IPS DF 19.7 (cell line): Measurements from ENCODE around the gene HDAC4.
"Not testable (repeated sequence)": the region's sequence is repeated elsewhere in the genome, so short reads cannot be mapped to it uniquely, and the experiment has no call there.

Experiments used
- DNase-seq: peaks from one replicate; pipeline ENCODE4 v3.0.0-alpha.2; 2013; ENCODE audit warnings: low read depth, low spot score

The HDAC4 gene

DNA sequence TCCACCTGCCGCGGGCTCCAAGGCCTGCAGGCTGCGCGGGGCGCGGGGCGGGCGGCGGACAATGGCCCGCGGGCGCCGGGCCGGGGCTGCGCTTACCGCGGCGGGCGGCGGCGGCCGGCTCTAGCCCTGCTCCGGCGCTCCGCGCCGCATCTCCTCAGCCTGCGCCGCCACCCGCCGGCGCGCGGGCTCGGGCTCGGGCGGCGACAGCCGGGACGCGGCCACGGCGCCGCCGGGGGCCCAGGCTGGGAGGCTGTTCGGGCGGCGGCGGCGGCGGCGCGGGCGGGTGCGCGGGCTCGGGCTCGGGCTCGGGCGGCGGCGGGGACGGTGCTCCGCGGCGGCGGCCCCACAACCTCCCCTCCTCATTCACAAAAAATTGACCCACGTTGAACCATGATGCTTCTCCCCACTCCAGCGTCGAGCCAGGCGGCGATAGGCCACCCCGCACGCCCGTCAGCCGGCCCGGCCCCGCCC, at the start of gene HDAC4:
TSS of gene HDAC4 (minus strand) at position 425 of the 471 bp plus-strand sequence. CDS start 48,321 bp downstream, outside the sequence.
- DNase-seq: no peak

DNA sequence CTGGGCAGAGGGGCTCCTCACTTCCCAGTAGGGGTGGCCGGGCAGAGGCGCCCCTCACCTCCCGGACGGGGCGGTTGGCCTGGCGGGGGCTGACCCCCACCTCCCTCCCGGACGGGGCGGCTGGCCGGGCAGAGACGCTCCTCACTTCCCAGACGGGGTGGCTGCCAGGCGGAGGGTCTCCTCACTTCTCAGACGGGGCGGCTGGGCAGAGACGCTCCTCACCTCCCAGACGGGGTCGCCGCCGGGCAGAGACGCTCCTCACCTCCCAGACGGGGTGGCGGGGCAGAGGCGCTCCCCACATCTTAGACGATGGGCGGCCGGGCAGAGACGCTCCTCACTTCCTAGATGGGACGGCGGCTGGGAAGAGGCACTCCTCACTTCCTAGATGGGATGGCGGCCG, 48.6 kb upstream of the HDAC4 start:
- not testable (repeated sequence) for DNase-seq

DNA sequence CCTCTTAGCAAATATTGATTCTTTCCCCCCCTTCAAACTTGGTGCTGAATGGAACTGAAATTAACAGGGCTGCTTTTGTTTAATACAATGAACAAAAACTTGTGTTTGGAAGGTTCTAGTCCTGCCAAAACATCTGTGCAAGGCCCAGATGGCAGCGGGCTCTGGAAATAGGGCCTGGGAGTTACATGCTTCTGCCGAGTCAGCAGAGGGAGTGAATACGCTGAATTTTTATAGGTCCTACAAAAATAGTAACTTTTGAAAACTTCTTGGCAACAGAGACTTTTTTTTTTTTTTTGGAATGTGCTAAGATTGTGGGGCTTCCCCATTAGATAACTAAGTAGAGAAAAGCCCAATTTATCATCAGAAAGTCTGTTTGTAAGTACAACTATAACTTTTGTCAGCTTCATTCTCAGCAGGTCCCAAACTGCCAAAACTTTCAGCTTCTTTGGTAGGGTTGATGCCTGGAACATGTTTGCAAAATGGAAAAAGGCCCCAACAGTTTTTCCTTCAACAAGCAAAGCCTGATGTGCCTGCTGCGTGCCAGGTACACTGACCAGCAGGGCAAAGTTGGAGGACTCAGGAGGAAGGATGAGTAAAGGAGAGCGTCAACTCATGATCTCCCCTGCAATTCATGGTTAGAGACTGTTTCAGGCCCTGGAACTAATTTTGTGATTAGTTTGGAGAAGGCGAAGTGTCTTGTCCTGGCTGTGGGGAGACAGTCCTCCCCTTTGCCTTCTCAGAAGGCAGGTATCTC, 45.1 kb upstream of the HDAC4 start:
- no peak for DNase-seq

DNA sequence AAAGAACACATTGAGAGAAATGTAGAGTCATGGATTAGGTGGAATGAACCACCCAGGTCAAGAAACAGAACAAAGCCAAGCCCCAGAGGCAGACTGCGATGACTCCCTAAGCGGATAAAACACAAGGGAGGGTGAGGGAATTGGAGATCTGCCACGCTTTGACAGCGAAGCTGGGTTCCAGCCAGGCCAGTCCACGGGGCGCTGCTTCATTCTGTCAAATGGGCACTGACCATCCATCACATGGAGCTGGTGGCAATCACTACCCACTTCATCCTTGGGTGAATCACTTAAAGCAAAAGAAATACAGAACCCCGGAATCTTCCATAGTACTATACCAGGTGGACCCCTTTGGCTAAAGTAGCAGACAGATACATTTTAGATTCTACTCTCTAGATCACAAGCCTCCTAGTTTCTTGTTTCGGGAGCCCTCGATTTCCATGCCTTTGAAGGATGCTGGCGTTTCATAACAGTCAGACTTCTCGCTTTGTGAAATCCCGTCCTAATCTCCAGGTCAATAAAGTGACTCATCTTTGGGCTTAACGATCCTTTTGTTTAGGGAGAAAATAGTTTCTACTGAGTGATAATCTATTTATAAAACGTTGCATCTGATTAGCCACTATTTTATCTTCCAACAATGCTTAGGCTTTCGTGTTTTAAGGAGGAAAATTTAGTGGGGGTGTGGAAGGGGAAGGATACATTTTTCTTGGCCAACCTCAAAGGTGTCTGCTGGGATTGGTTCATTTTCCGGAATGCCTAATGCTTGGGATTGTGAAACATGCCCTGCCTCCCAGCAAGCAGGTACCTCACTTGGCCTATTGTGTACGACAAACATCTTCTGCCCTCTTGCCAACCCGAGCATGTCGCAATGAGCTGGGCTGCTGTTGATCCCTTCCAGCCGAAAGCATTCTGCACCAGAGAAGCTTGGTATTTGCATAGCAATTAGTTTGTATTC, 44.1 kb upstream of the HDAC4 start:
- no peak for DNase-seq

DNA sequence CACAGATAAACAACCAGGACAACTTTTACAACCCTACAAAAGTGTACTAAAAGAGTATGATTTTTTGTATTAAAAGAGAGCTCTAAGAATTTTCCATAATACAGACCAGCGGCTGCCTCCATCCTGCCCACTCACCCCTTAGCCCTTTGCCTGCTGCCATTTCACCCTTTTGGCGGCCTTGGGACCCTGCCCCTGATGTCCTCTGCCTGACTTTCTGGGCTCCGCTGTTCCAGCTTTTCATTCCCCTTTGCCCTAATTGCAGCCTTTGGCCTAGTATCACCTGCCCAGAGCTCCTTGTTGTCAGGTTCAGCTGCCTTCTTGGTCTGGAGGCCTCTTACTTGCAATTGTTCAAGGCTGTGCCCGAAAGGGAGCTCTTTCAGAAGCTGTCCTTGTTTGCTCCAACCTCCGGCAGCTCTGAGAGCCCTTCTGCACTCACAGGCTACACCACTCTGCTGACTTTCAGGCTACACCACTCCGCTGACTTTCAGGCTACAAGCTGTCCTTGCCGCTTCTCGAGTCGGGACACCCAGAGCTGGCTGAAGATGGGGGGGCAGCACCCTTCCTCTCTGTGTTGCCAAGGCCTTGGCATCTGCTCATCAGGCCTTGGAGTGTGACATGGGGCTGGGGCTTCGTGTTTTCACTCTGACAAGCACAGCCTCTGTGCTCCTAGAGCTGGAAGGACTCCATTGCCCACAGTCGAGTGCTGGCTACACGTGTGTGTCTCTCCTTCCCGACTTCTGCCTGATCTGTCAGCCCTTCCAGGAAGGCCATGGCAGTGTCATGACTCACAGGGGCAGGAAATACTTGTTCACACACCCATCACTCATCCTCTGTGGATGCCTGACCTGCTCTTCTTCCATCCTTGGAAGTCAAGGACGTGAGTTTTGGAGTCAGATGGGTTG, 43.1 kb upstream of the HDAC4 start:
- no peak for DNase-seq

DNA sequence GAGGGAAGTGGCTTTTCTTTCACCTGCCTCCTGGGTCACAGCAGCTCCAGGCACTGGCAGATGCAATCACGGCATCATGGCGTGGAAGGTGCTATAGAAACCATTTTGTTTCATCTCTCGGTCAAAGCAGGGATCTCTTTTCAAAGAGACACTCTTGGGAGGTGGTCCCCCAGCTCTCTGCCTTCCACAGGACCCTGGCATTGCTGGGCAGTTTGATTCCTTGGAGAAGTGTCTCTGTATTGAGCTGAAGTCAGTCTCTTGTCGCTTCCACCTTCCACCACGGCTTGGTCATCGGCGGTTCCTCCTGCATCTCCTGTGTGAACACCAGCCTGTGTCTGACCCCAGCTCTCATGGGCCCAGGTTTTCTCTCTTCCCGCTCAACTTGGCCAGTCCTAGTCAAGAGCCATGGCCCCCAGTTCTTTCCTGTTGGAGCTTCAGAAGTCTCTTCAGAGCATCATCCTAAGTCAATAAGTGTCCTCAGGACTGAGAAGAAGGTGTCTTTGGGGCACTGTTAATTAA, 42.3 kb upstream of the HDAC4 start:
- no peak for DNase-seq

DNA sequence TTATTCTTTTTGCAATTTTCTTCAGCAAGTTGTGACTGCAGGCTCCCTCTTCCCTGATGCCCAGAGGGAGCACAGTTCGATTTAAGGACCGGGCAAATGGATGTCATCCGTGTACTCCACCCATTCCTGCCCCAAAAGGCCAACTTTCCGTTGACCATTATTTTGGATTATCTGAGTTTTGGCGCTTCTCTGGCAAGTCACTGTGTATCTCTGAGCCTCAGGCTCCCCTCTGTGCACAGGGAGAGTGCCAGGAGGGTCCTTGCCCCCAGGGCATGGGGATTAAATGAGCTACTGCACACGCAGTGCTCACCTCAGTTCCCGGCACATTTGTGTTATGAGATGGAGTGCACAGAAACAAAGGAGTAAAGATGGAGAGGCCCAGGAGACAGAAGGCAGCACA, 41.4 kb upstream of the HDAC4 start:
- no peak for DNase-seq

DNA sequence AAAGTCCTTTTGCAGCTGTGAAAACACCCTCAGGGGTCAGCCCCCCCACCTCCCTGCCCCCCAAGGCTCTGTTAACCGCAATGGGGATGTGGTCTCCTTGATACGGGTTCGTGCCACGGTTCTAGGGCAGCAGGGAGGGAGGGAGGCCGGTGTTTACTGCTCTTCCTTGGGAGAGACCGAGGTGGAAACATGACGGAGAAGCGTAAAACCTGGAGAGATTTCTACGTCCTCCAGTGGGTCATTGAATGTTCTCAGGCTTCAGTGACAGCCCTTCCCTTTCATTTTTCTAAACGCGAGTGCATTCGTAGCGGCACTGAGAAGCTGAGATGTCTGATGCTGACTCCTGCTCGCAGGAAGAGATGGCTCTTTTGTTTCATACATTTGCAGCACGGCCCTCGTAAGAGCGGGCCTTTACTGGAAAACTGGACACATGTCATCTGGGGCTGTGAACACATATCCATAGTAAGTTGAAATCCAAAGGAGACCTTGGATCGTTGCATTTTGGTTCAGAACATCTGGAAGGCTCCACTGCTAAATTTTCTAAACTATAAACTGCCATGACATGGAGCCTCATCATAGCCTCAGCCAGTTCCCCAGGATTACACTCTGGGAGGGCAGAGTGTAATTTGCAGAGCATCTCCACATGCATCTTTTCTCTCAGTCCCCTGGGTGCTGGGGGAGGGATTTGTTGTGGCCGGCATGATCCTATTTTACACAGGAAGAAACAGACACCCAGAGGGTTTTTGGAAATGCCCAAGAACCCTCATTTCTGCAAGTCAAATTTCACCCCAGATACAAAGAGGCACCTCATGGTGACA, 40.6 kb upstream of the HDAC4 start:
- no peak for DNase-seq

DNA sequence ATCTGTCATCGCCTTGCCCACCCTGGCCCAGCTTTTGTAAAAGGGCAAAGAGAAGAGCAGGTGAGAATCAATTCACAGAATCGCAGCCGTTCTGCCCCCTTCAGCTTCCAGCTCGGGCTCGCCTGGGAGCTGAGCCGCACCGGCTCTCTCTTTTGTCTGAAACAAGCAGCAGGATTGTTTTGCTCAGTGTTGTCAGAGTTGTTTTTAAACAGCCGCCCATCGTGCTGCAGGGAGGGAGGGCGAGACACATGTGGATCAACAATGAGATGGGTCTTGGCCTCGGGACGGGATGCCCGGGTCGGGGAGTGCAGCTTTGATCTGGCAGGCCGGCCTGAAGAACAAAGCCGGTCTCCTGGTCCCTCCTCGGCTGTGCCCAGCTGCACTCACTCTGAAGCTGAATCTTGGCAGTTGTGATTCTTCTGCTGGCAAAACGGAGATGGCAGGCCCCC, 39.7 kb upstream of the HDAC4 start:
- DNase-seq: no peak

DNA sequence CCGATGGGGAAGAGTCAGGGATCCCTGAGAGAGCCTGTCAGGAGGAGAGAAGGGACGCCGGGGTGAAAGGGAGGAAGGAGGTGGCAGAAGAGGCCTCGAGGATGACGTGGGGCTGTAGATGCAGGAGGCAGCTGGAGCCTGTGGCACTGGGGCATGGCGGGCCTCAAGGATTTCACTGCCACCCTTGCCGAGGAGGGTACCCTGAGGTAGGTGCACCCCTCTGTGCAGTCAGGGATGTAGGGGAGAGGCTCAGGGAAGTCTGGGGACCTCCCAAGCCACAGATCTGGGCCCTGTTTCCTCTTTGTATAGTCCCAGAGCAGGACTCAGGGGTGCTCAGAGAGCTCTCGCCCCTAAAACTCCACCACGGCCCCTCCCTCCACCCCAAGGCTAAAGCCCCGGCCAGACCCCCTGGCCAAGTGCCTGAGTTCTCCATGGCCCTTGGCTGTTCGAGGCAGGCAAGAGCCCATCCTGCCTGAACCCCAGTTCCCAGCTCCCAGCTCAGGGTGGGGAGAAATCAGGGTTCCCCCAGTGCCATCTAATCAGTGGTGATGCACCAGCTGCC, 39.0 kb upstream of the HDAC4 start:
- DNase-seq: no peak

DNA sequence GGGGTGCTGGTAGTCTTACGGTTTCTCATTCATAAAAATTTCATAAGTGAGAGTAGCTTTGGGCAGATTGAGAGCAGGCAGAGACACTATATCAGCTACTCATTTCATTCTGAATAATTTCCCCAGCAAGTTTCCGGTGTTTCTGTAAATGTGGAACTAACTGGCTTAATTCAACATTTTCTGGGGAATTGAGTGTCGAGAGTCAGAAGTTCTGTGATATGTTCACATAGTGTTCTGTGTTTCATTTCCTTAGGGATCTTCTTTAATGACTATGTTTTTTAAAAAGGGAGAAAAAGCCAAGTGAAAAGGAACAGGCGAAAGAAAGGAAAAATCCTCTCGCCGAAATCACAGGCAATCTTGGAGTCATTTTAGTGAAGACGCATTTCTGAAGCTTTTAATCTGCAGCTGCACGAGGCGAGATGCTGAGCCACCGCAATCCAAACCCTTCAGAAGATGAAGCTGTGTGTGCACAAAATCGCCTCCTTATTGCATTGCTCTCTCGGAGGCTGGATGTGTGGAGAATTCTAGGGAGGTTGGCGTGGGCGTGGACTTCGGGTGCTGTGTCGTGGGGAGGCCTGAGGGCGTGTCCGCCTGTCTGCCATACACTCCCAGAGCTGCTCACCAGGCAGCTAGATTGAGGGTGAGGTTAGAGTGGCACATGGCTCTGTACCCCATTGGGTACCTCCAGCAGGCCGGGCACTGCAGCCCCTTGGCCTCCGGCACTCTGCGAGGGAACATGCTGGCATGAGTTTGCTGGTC, 38.4 kb upstream of the HDAC4 start:
- no peak for DNase-seq

DNA sequence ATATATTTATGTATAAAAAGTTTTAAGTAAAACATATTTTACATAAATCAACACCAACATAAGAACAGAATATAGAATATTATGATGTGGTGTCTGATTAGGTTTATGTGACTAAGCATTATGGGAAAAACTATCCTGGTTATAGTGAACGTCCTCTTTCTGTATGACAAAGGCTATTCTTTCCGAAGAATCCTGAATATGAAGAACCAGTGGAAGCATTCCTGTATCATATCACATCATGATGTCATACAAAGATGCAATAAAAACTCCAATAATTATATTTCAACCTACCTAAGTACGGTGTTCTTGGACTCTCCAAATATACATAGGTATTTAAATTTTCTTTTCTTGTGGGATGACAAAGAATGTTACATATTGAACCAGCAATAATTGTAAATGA, 37.5 kb upstream of the HDAC4 start:
- no peak for DNase-seq

DNA sequence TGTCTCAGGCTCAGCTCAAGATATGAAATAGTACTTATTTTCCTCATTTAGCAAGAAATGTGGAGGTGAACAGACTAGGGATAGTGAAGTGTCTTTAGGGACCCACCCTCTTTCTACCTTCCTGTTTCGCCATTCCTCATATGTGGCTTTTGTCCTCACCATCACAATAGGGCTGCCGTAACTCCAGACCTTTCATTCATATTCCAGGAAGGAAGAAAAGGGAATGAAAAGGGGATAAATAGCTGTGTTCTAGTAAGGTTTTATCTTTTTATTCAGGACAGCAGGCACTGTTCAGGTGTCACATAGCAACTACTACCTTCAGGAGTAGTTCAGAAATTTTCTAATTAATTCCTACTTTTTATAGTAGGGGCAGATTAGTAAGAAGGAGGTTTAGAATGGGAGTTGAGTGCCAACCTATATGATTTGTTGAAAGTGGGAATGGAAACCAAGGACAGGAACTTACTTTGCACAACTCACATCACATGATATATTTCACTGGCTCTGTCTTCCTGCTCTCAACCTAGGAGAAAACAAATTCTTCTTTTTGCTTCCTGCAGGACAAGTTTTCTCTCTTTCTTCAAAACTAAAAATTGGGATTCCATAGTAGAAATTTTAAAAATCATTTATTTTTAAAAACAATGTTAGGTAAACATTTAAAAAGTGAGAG, 36.0 kb upstream of the HDAC4 start:
- DNase-seq: no peak

DNA sequence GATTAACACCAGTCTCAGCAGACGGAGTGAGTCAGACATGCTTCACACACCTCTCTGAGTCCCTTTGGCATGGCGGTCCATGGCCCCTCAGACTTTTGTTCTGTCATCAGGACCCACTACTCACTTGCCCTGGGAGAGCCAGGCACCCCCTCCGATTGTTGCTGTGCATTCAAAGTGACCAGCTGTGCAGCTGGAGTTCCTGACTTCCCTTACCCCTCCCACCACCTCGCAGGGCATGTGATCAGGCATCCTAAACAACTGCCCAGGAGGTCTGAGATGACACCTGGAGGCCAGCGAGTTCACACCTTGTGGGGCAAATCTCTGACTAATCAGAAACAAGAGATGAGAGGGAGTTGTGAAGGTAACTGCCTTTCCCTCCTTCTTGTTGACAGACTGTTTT, 35.3 kb upstream of the HDAC4 start:
- no peak for DNase-seq

DNA sequence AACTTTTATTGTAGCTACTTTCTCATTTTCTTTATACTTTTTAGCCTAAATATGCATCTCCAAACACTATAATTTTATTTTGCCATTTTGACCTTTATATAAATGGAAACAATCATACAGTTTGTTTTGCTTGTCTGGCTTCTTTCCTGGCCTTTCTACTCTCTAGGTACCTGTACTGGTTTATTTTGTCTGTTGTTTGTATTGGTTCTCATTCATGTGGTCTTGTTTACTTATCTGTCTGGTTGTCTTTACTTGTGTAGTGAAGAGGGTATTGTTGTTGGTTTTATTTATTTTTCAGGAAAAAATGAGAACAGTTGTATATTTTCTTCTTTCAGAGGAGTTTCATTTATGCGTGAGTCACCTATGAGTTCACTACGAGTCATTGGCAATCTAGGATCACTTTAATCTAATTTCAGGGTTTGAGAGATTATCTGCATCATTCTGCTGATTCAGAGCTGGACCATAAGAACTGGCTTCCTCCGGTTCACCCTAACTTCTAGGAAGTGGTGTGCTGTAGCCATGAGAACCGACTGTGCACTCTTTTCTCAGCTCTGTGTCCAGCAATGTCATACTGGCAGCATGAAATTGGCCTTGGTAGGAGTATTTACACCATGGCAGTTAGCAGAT, 33.1 kb upstream of the HDAC4 start:
- no peak for DNase-seq

DNA sequence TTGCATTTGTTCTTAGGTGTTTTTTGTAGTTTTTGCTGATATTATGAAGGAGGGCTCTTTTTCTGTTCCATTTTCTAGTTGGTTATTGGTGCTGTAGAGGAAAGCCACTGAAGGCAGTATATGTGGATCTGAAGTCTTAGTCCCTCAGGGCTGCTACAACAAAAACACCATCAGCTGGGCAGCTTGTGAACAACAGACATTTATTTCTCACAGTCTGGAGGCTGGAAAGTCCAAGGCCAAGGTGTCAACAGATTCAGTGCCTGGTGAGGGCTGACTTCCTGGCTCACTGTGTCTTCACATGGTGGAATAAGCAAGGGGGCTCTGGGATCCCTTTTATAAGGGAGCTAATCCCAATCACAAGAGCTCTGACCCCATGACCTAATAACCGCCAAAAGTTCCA, 31.4 kb upstream of the HDAC4 start:
- DNase-seq: no peak

DNA sequence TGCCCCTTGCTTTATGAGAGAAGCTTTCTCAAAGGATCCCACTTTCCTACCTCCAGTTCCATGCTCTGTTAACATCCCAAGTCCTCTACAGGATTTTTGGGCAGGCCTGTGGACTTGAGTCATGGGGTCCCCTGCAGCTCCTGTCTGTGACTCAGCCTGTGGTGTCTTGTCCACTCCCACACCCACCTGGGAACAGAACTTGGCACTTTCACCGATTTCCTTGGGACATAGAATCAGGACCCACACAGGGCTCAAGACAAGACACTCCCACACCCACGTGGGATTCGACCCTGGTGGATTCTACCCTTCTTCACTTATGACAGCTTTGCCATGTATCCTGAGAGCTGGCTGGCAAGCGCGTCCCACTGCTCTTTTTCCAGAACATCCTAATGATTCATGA, 30.7 kb upstream of the HDAC4 start:
- DNase-seq: no peak
